HEK293 (cell line): ENCODE data around the gene DCAF10.
A peak's percentile ranks its signal among the peaks of the same experiment; 100 is the strongest.

Source experiments
- ATF2 ChIP-seq: fragments of 450-650 bp; formaldehyde crosslinking; IDR thresholded peaks from 2 replicates; pipeline ENCODE4 v1.5.1; 2016; ENCODE audit warnings: missing biosample characterization, missing genetic modification characterization, low read depth
- HOXC10 ChIP-seq: sonication (generic); formaldehyde crosslinking; IDR thresholded peaks from 2 replicates; pipeline ENCODE4 v1.8.1; 2023; ENCODE audit warnings: mild to moderate bottlenecking, missing genetic modification reagents
- KLF10 ChIP-seq: fragments of 450-650 bp; IDR thresholded peaks from 2 replicates; pipeline ENCODE4 v1.5.1; 2018; ENCODE audit warnings: missing biosample characterization, mild to moderate bottlenecking, missing genetic modification characterization
- PATZ1 ChIP-seq: fragments of 450-650 bp; formaldehyde crosslinking; IDR thresholded peaks from 2 replicates; pipeline ENCODE4 v1.5.1; 2016; ENCODE audit warnings: missing biosample characterization, missing genetic modification characterization
- PRDM10 ChIP-seq: fragments of 450-650 bp; formaldehyde crosslinking; IDR thresholded peaks from 2 replicates; pipeline ENCODE4 v1.5.1; 2016; ENCODE audit warnings: missing biosample characterization, missing genetic modification characterization
- REPIN1 ChIP-seq: fragments of 450-650 bp; formaldehyde crosslinking; IDR thresholded peaks from 2 replicates; pipeline ENCODE4 v1.5.1; 2017; ENCODE audit warnings: missing biosample characterization, missing genetic modification characterization, low read depth
- ZBTB1 ChIP-seq: fragments of 450-650 bp; formaldehyde crosslinking; IDR thresholded peaks from 2 replicates; pipeline ENCODE4 v1.5.1; 2016; ENCODE audit warnings: missing biosample characterization, missing genetic modification characterization
- ZBTB17 ChIP-seq: fragments of 450-650 bp; formaldehyde crosslinking; IDR thresholded peaks from 2 replicates; pipeline ENCODE4 v1.5.1; 2016; ENCODE audit warnings: missing biosample characterization, missing genetic modification characterization
- ZBTB44 ChIP-seq: fragments of 450-650 bp; IDR thresholded peaks from 2 replicates; pipeline ENCODE4 v1.5.1; 2018; ENCODE audit warnings: missing biosample characterization, mild to moderate bottlenecking, missing genetic modification characterization
- ZIC2 ChIP-seq: fragments of 450-650 bp; formaldehyde crosslinking; IDR thresholded peaks from 2 replicates; pipeline ENCODE4 v1.5.1; 2016; ENCODE audit warnings: missing biosample characterization, missing genetic modification characterization
- ZNF146 ChIP-seq: fragments of 450-650 bp; formaldehyde crosslinking; IDR thresholded peaks from 2 replicates; pipeline ENCODE4 v1.5.1; 2016; ENCODE audit warnings: missing biosample characterization, missing genetic modification characterization
- ZNF148 ChIP-seq: fragments of 450-650 bp; formaldehyde crosslinking; IDR thresholded peaks from 2 replicates; pipeline ENCODE4 v1.5.0; 2017; ENCODE audit warnings: missing biosample characterization, missing genetic modification characterization, borderline replicate concordance
- ZNF155 ChIP-seq: fragments of 450-650 bp; formaldehyde crosslinking; IDR thresholded peaks from 2 replicates; pipeline ENCODE4 v1.5.1; 2016; ENCODE audit warnings: missing biosample characterization, missing genetic modification characterization
- ZNF280D ChIP-seq: fragments of 450-650 bp; formaldehyde crosslinking; IDR thresholded peaks from 2 replicates; pipeline ENCODE4 v1.5.1; 2016; ENCODE audit warnings: missing biosample characterization, missing genetic modification characterization
- ZNF416 ChIP-seq: fragments of 450-650 bp; formaldehyde crosslinking; IDR thresholded peaks from 2 replicates; pipeline ENCODE4 v1.5.1; 2016; ENCODE audit warnings: missing biosample characterization, missing genetic modification characterization
- ZNF426 ChIP-seq: fragments of 450-650 bp; formaldehyde crosslinking; IDR thresholded peaks from 2 replicates; pipeline ENCODE4 v1.5.1; 2017; ENCODE audit warnings: missing biosample characterization, missing genetic modification characterization, mild to moderate bottlenecking, inconsistent platforms, moderate library complexity
- ZNF501 ChIP-seq: fragments of 450-650 bp; formaldehyde crosslinking; IDR thresholded peaks from 2 replicates; pipeline ENCODE4 v1.5.1; 2016; ENCODE audit warnings: missing biosample characterization, missing genetic modification characterization
- ZNF548 ChIP-seq: fragments of 450-650 bp; formaldehyde crosslinking; IDR thresholded peaks from 2 replicates; pipeline ENCODE4 v1.5.1; 2016; ENCODE audit warnings: missing biosample characterization, missing genetic modification characterization
- ZNF561 ChIP-seq: fragments of 450-650 bp; IDR thresholded peaks from 2 replicates; pipeline ENCODE4 v1.5.1; 2018; ENCODE audit warnings: missing biosample characterization, missing genetic modification characterization, borderline replicate concordance
- ZNF580 ChIP-seq: fragments of 450-650 bp; formaldehyde crosslinking; IDR thresholded peaks from 2 replicates; pipeline ENCODE4 v1.5.1; 2016; ENCODE audit warnings: missing biosample characterization, missing genetic modification characterization
- ZNF704 ChIP-seq: fragments of 450-650 bp; formaldehyde crosslinking; IDR thresholded peaks from 2 replicates; pipeline ENCODE4 v1.5.1; 2016; ENCODE audit warnings: missing biosample characterization, missing genetic modification characterization
- ZNF747 ChIP-seq: fragments of 450-650 bp; formaldehyde crosslinking; IDR thresholded peaks from 2 replicates; pipeline ENCODE4 v1.5.1; 2016; ENCODE audit warnings: missing biosample characterization, missing genetic modification characterization
- ZSCAN16 ChIP-seq: fragments of 450-650 bp; formaldehyde crosslinking; IDR thresholded peaks from 2 replicates; pipeline ENCODE4 v1.5.1; 2016; ENCODE audit warnings: missing biosample characterization, missing genetic modification characterization

DCAF10 gene

GRCh38 chr9:37784616-37785483 is 15.7 kb upstream of the DCAF10 start, which contains the start of gene EXOSC3 (continued):
- TF ChIP-seq ZNF704 (tag by site-specific recombination): no peak
- no peak for TF ChIP-seq PATZ1 (tag by site-specific recombination)
- TF ChIP-seq ZBTB17 (tag by site-specific recombination): peak; percentile 80
- no peak for TF ChIP-seq ZNF155 (tag by site-specific recombination)
- TF ChIP-seq ZSCAN16 (tag by site-specific recombination): no peak
- TF ChIP-seq REPIN1 (tag by site-specific recombination): no peak
- TF ChIP-seq ZIC2 (tag by site-specific recombination): peak; percentile 68
- TF ChIP-seq HOXC10 (CRISPR knock-in tag): 0 out of 2 replicates have a peak, but pooled peaks have one; percentile 16
- TF ChIP-seq ZNF426 (tag by site-specific recombination): no peak
- TF ChIP-seq ZNF146 (tag by site-specific recombination): no peak
- TF ChIP-seq PRDM10 (tag by site-specific recombination): no peak
- TF ChIP-seq ZNF148 (tag by site-specific recombination): no peak
- no peak for TF ChIP-seq ATF2
- no peak for TF ChIP-seq KLF10 (tag by site-specific recombination)
- no peak for TF ChIP-seq ZBTB1 (tag by site-specific recombination)
- TF ChIP-seq ZBTB44 (tag by site-specific recombination): no peak
- no peak for TF ChIP-seq ZNF580 (tag by site-specific recombination)
- TF ChIP-seq ZNF548 (tag by site-specific recombination): no peak
- TF ChIP-seq ZNF416 (tag by site-specific recombination): no peak
- peak; percentile 81 for TF ChIP-seq ZNF501 (tag by site-specific recombination)
- TF ChIP-seq ZNF561 (tag by site-specific recombination): no peak
- no peak for TF ChIP-seq ZNF280D (tag by site-specific recombination)
- no peak for TF ChIP-seq ZNF747 (tag by site-specific recombination)
